ENCODE measurements around the gene NFIB. TPM values are rescaled to one million over a fixed set of nuclear protein-coding genes. Genes with fewer than 3 reads are reported as not detected.

NFIB gene
- polyA plus RNA-seq, 1 experiment = 0.47 TPM

- ChIA-PET POLR2A (no interaction called here), CTCF (no interaction called here)
- TF ChIP-seq CTCF (IDR thresholded peaks at IDR 0.05; ENCODE audit: insufficient read depth, low read depth, low read length) = no peak
- no peaks in the 10 kb centered on the region for H3K36me3 ChIP-seq (ENCODE audit: control insufficient read depth, insufficient read depth, low read length)
- H3K27me3 ChIP-seq (ENCODE audit: control insufficient read depth, insufficient read depth, low read length) = no peaks in the 10 kb centered on the region
- no peak for DNase-seq (ENCODE audit: low read depth)
- no peak overlapping the region for H3K4me3 ChIP-seq (ENCODE audit: low read depth, low read length)
These were observed 36.2 kb downstream of the NFIB start for GRCh38 chr9:14277761-14278160.

GRCh38 chr9:14277244-14277643 is 36.7 kb downstream of the NFIB start:
- no peak for DNase-seq (ENCODE audit: low read depth)
- H3K27me3 ChIP-seq (ENCODE audit: control insufficient read depth, insufficient read depth, low read length) = no peaks in the 10 kb centered on the region
- no peak for TF ChIP-seq CTCF (IDR thresholded peaks at IDR 0.05; ENCODE audit: insufficient read depth, low read depth, low read length)
- no peak overlapping the region for H3K4me3 ChIP-seq (ENCODE audit: low read depth, low read length)
- H3K36me3 ChIP-seq (ENCODE audit: control insufficient read depth, insufficient read depth, low read length) = no peaks in the 10 kb centered on the region
- CTCF ChIA-PET = no interaction called here
- POLR2A ChIA-PET = no interaction called here

- ChIA-PET CTCF (interaction anchor here (1.4 kb wide), 1 partner anchor 9 kb away, joined by 4 read pairs; no protein-coding TSS in a partner anchor), POLR2A (no interaction called here)
- Histone ChIP-seq H3K4me3 (ENCODE audit: low read depth, low read length) (no peak overlapping the region), H3K36me3 (ENCODE audit: control insufficient read depth, insufficient read depth, low read length) (no peaks in the 10 kb centered on the region), H3K27me3 (ENCODE audit: control insufficient read depth, insufficient read depth, low read length) (no peaks in the 10 kb centered on the region)
- no peak for DNase-seq (ENCODE audit: low read depth)
- TF ChIP-seq CTCF (IDR thresholded peaks at IDR 0.05; ENCODE audit: insufficient read depth, low read depth, low read length) = no peak
These were observed 38.6 kb downstream of the NFIB start for GRCh38 chr9:14275331-14275730.

- ChIA-PET POLR2A (no interaction called here), CTCF (interaction anchor here (1.4 kb wide), 1 partner anchor 8 kb away, joined by 4 read pairs; no protein-coding TSS in a partner anchor)
- TF ChIP-seq CTCF (IDR thresholded peaks at IDR 0.05; ENCODE audit: insufficient read depth, low read depth, low read length) = no peak
- Histone ChIP-seq H3K4me3 (ENCODE audit: low read depth, low read length) (no peak overlapping the region), H3K36me3 (ENCODE audit: control insufficient read depth, insufficient read depth, low read length) (no peaks in the 10 kb centered on the region), H3K27me3 (ENCODE audit: control insufficient read depth, insufficient read depth, low read length) (no peaks in the 10 kb centered on the region)
- DNase-seq (ENCODE audit: low read depth) = no peak
These were observed 40.2 kb downstream of the NFIB start for GRCh38 chr9:14273696-14274121.

GRCh38 chr9:14272927-14273528 is 40.9 kb downstream of the NFIB start:
- Histone ChIP-seq H3K27me3 (ENCODE audit: control insufficient read depth, insufficient read depth, low read length) (no peaks in the 10 kb centered on the region), H3K36me3 (ENCODE audit: control insufficient read depth, insufficient read depth, low read length) (no peaks in the 10 kb centered on the region), H3K4me3 (ENCODE audit: low read depth, low read length) (no peak overlapping the region)
- ChIA-PET CTCF (no interaction called here), POLR2A (no interaction called here)
- no peak for TF ChIP-seq CTCF (IDR thresholded peaks at IDR 0.05; ENCODE audit: insufficient read depth, low read depth, low read length)
- DNase-seq (ENCODE audit: low read depth) = no peak

Data from BJ (cell line).